GM06990 (cell line): ENCODE measurements around the gene TMEM38A.
"Not testable (repeated sequence)": the region's sequence is repeated elsewhere in the genome, so short reads cannot be mapped to it uniquely, and the experiment has no call there.

Experiments used
- DNase-seq: peaks from one replicate; pipeline ENCODE4 v3.0.0-alpha.2; 2011; ENCODE audit not compliant: insufficient read length; ENCODE audit errors: extremely low read depth
- H3K27me3 ChIP-seq: replicated peaks from 2 replicates; pipeline ENCODE4 v1.6.0; 2011; ENCODE audit warnings: low read length; ENCODE audit not compliant: control insufficient read depth, insufficient read depth
- H3K36me3 ChIP-seq: 2 replicates; pipeline ENCODE4 v1.5.1; 2011; ENCODE audit warnings: low read length; ENCODE audit not compliant: control insufficient read depth, insufficient read depth
- H3K4me3 ChIP-seq: replicated peaks from 2 replicates; pipeline ENCODE4 v1.5.1; 2011; ENCODE audit warnings: low read depth, mild to moderate bottlenecking, control low read depth, low read length
- TF ChIP-seq, protein P1 (sequence below): IDR thresholded peaks from 2 replicates; pipeline ENCODE4 v1.5.1; 2011; ENCODE audit warnings: low read length, control low read depth, mild to moderate bottlenecking, inconsistent platforms; ENCODE audit not compliant: insufficient read depth, poor library complexity, severe bottlenecking

TMEM38A gene

DNA sequence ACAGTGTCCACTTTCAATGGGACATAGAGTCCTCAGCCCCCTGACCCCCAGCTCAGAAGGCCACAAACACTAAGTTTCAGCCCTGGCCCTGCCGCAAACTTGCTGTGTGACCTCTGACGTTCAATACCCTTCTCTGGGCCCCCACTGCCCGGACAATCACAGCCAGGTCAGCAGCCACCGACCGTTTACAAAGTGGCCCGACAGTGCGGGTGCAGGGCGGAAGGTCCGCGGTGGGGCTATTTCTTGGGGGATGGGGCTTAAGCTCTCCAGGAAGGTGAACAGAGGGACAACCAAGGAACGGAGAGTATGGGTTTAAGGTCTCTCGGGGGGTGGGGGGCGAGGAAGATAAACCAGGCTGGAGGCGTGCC is 1.5 kb upstream of the TMEM38A start:
- Histone ChIP-seq H3K36me3 (peaks cover 22% of the 10 kb centered on the region), H3K4me3 (peak overlapping the region; percentile 76), H3K27me3 (no peaks in the 10 kb centered on the region)
- no peak for DNase-seq
- TF ChIP-seq, protein P1, sequence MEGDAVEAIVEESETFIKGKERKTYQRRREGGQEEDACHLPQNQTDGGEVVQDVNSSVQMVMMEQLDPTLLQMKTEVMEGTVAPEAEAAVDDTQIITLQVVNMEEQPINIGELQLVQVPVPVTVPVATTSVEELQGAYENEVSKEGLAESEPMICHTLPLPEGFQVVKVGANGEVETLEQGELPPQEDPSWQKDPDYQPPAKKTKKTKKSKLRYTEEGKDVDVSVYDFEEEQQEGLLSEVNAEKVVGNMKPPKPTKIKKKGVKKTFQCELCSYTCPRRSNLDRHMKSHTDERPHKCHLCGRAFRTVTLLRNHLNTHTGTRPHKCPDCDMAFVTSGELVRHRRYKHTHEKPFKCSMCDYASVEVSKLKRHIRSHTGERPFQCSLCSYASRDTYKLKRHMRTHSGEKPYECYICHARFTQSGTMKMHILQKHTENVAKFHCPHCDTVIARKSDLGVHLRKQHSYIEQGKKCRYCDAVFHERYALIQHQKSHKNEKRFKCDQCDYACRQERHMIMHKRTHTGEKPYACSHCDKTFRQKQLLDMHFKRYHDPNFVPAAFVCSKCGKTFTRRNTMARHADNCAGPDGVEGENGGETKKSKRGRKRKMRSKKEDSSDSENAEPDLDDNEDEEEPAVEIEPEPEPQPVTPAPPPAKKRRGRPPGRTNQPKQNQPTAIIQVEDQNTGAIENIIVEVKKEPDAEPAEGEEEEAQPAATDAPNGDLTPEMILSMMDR: no peak

DNA sequence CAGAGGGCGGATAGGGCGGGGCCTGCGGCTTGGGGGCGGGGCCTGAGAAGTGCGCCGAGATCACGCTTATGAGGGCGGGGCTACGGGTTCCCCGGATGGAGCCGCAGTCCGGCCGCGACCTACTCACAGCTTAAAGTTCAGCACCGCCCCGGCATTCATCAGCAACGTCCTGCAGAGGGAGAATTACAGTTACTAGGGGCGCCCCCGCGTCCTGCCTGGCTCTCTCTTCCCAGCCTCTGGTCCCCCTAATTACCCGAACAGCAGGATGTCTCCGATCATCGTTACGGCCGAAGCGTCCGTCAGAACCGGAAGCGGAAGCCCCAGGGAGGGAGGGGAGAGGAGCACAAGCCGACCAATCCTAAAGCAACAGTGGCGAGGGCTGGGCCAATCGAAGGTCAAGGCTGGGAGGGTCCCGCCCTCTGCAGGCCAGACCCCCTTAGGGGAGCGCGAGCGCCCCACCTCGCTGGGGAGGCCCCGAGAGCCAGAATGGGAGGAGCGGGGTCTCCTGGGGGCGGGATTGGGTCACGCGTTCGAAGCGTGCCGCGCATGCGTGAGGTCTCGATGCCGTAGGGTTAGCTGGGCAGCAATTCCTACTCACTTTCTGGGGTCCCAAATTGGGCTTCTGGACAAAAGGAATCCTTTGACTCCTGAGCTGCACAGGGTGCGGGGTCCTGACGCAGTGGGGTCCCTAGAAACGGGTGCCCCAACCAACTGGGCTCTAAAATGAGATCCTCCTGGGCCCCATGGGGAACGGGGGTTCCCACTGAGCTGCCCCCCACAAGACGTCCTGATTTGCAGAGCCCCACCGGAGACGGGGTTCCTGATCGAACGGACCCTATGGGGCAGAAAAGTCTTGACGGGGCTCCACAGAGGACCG is 869 bp upstream of the TMEM38A start, which contains the start of gene SMIM7:
TSS of gene SMIM7 (minus strand) at position 313 of the 877 bp plus-strand sequence. CDS start at position 279, 34 bp downstream.
- TF ChIP-seq, protein P1: peak; percentile 38
- Histone ChIP-seq H3K27me3 (no peaks in the 10 kb centered on the region), H3K4me3 (peak within 1 kb of the TSS; percentile 76), H3K36me3 (peaks cover 18% of the 10 kb centered on the region)
- DNase-seq: peak; percentile 97

- TF ChIP-seq, protein P1: no peak
- DNase-seq: peak; percentile 71
- peaks cover 15% of the 10 kb centered on the region for H3K36me3 ChIP-seq
These were observed 618 bp downstream of the TMEM38A start for GRCh38 chr19:16661480-16662034.

DNA sequence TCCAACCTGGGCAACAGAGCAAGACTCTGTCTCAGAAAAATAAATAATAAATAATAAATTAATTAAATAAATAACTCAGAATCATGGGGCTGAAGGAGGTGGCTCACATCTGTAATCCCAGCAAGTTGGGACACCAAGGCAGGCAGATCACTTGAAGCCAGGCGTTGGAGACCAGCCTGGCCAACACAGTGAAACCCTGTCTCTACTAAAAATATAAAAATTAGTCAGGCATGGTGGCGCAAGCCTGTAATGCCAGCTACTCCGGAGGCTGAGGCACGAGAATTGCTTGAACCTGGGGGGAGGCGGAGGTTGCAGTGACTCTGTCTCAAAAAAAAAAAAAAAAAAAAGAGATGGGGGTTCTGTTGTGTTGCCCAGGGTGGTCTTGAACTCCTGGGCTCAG is 7.2 kb downstream of the TMEM38A start:
- Histone ChIP-seq H3K27me3 (no peaks in the 10 kb centered on the region), H3K36me3 (peaks cover 7% of the 10 kb centered on the region), H3K4me3 (no peak overlapping the region)
- TF ChIP-seq, protein P1: no peak
- no peak for DNase-seq

More at GRCh38 chr19:16661480-16662034, 618 bp downstream of the TMEM38A start:
- Histone ChIP-seq H3K27me3 (no peaks in the 10 kb centered on the region), H3K4me3 (peak overlapping the region; percentile 74)

DNA sequence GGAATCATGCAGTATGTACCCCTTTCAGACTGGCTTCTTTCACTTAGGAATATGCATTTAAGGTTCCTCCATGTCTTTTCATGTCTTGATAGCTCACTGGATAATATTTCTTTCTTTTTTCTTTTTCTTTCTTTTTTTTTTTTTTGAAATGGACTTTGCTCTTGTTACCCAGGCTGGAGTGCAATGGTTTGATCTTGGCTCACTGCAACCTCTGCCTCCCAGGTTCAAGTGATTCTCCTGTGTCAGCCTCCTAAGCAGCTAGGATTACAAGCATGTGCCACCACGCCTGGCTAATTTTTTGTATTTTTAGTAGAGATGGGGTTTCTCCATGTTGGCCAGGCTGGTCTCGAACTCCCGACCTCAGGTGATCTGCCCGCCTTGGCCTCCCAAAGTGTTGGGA is 7.8 kb downstream of the TMEM38A start:
- H3K4me3 ChIP-seq, H3K27me3 ChIP-seq, H3K36me3 ChIP-seq, DNase-seq: not testable (repeated sequence)

- TF ChIP-seq, protein P1: no peak
- no peak for DNase-seq
- Histone ChIP-seq H3K27me3 (no peaks in the 10 kb centered on the region), H3K36me3 (peaks cover 9% of the 10 kb centered on the region), H3K4me3 (no peak overlapping the region)
These were observed 9.4 kb downstream of the TMEM38A start for GRCh38 chr19:16670291-16670690.
